Stimulated activated CD8-positive, alpha-beta memory T cell treated with anti-CD3 and anti-CD28 coated beads, Interleukin-4, amount 100 ng/mL, for 24 hours (primary cell): Measurements from ENCODE around the gene PPP1R13B.
A peak's percentile ranks its signal among the peaks of the same experiment; 100 is the strongest.
"Not testable (repeated sequence)": the region's sequence is repeated elsewhere in the genome, so short reads cannot be mapped to it uniquely, and the experiment has no call there.

Experiments used
- DNase-seq: peaks from one replicate; pipeline ENCODE4 v3.0.0-alpha.2; 2020; ENCODE audit warnings: low read depth

PPP1R13B gene

GRCh38 chr14:103832046-103832445 lies 15.3 kb downstream of the PPP1R13B start:
- DNase-seq = no peak

- DNase-seq = no peak
Measured at GRCh38 chr14:103830511-103831270, 16.7 kb downstream of the PPP1R13B start.

- DNase-seq = no peak
Measured at GRCh38 chr14:103828315-103828967, 18.9 kb downstream of the PPP1R13B start.

DNA sequence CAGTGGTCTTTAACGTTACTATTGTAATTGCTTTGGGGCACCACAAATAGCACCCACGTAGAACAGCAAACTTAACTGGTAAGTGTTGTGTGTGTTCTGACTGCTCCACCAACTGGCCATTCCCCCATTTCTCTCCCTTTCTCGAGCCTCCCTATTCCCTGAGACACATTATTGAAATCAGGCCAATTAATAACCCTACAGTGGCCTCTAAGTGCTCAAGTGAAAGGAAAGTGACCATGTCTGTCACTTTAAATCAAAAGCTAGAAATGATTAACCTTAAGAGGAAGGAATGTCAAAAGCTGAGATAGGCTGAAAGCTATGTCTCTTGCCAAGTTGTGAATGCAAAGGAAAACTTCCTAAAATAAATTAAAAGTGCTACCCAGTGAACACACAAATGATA lies 22.3 kb downstream of the PPP1R13B start:
- no peak for DNase-seq

GRCh38 chr14:103820908-103821307 lies 26.5 kb downstream of the PPP1R13B start:
- DNase-seq = no peak

DNA sequence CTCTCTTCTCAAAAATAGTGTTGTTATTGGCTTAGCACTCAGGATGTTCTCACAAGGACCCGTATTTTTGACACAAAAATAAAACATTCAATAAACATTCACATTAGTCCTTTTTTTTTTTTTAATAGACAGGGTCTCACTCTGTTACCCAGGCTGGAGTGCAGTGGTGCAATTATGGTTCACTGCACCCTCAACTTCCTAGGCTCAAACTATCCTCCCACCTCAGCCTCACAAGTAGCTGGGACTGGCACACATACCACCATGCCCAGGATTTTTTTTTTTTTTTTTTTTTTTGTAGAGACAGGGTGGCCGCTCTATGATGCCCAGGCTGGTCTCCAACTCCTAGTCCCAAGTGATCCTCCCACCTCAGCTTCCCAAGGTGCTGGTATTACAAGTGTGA lies 27.0 kb downstream of the PPP1R13B start:
- DNase-seq = no peak

GRCh38 chr14:103819503-103820307 lies 27.7 kb downstream of the PPP1R13B start:
- DNase-seq = no peak

DNA sequence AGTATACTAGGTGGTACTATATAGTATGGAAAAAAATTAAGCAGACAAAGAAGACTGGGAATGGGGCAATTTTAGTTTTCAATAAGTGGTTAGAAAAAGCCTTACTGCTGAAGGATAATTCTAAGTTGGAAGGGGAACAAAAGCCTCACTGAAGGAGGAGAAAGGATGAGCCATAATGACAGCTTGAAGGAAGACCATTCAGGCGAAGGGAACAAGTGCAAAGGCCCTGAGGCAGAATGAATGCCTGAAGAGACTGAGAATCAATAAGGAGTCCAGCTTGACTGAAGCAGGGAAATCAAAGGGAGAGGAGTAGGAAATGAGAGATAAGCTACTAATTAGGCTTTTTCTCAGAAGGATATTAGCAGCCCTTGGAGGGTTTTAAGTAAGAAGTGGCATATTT lies 28.5 kb downstream of the PPP1R13B start:
- DNase-seq = no peak

DNA sequence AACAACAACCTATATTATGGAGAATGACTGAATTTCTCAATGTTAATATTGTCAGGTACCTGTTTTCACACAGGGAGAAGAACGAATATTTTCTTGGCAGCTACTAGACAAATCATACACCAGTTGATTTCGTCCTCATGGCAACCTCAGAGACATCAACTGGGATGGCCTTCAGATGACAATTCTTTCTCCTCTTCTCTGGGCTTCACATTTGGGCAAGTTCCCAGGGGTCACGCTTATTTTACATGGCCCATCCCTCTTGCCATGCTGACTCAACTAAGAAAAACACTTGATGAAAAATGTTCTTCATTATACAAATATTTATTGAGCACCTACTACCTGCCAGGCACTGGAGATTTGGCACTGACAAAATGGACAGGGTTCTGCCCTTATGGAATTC lies 29.0 kb downstream of the PPP1R13B start:
- DNase-seq = no peak

DNA sequence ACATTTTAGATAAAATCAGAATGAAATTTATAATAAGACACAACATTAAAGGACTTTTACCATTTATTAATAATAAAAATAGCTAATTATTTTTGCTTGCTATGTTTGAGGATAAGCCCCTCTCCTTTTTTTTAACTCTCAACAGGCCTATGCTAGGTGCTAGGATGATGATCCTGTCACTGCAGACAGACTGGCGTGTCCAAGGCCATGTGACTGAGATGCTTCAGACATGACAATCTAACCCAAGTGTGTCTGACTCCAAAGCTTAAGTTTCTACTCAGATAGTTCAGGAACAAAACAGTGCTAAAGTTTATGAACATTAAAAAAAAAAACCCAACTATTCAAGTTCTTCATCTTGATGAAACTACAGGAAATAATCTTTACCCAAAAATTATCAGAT lies 29.8 kb downstream of the PPP1R13B start:
- no peak for DNase-seq

- no peak for DNase-seq
Measured at GRCh38 chr14:103816991-103817390, 30.4 kb downstream of the PPP1R13B start.

- no peak for DNase-seq
Measured at GRCh38 chr14:103815253-103815652, 32.1 kb downstream of the PPP1R13B start.

GRCh38 chr14:103811189-103811588 lies 36.2 kb downstream of the PPP1R13B start:
- DNase-seq = no peak

- peak; percentile 40 for DNase-seq
Measured at GRCh38 chr14:103808403-103809001, 38.9 kb downstream of the PPP1R13B start.

DNA sequence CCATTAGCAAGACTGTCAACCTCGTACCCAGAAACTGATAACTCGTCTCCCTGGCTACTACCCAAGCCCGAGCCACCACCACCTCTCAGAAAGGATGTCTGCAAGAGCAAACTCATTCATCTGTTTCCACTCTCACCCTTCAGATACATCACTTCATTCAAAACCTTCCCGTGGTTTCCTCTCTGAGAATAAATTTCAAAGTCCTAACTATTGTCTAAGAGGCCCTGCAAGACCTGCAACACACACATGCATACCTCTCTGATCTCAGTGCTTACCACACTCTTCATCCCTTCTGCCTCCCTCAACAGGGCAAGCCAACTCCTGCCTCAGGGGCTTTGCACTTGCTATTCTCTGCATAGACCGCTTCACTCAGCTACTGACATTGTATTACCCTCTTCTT lies 40.6 kb downstream of the PPP1R13B start:
- DNase-seq = no peak

- DNase-seq = no peak
Measured at GRCh38 chr14:103805708-103806107, 41.7 kb downstream of the PPP1R13B start.

- no peak for DNase-seq
Measured at GRCh38 chr14:103803661-103804060, 43.7 kb downstream of the PPP1R13B start.

GRCh38 chr14:103802356-103802755 lies 45.0 kb downstream of the PPP1R13B start:
- no peak for DNase-seq

GRCh38 chr14:103801459-103801858 lies 45.9 kb downstream of the PPP1R13B start:
- DNase-seq = no peak

DNA sequence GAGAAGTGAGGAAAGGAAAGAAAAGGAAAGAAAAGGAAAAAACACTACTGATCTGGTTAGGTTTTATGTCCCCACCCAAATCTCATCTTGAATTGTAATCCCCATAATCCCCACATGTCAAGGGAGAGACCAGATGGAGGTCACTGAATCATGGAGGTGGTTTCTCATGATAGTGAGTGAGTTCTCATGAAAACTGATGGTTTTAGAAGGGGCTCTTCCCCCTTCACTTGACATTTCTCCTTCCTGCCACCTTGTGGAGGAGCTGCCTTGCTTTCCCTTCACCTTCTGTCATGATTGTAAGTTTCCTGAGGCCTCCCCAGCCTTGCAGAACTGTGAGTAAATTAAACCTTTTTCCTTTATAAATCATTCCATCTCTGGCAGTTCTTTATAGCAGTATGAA lies 54.2 kb downstream of the PPP1R13B start:
- DNase-seq = not testable (repeated sequence)

GRCh38 chr14:103788086-103788485 lies 59.3 kb downstream of the PPP1R13B start:
- no peak for DNase-seq

GRCh38 chr14:103782376-103782775 lies 65.0 kb downstream of the PPP1R13B start:
- DNase-seq = no peak
